Activated CD4-positive, alpha-beta memory T cell treated with anti-CD3 and anti-CD28 coated beads, Interleukin-2, amount 10 ng/mL, durations not matched to agents 7 days and 5 days (primary cell): Measurements from ENCODE around the gene ALPI. TPM values are rescaled to one million over a fixed set of nuclear protein-coding genes. Genes with fewer than 3 reads are reported as not detected.

Experiments used
- CTCF ChIA-PET: fragments of 350-600 bp; sonication (Branson Sonifier 250); formaldehyde crosslinking; loops from one replicate; lab custom pipeline; 2021; ENCODE audit warnings: antibody characterized with exemption, inconsistent platforms; lab: Charles Lee
- POLR2A ChIA-PET: fragments of 350-600 bp; sonication (Branson Sonifier 250); formaldehyde crosslinking; loops from one replicate; lab custom pipeline; 2021; ENCODE audit warnings: antibody characterized with exemption; lab: Charles Lee
- DNase-seq: peaks from one replicate; pipeline ENCODE4 v3.0.0-alpha.2; 2020
- H3K27ac Mint-ChIP-seq: one replicate; pipeline ENCODE4 v1.8.0; 2021; ENCODE audit warnings: mild to moderate bottlenecking, mixed read lengths
- H3K27me3 Mint-ChIP-seq: one replicate; pipeline ENCODE4 v1.8.0; 2021; ENCODE audit warnings: mixed read lengths
- H3K36me3 Mint-ChIP-seq: one replicate; pipeline ENCODE4 v1.8.0; 2021; ENCODE audit warnings: low read depth, mixed read lengths
- H3K4me1 Mint-ChIP-seq: one replicate; pipeline ENCODE4 v1.8.0; 2021; ENCODE audit warnings: mixed read lengths
- H3K4me3 Mint-ChIP-seq: one replicate; pipeline ENCODE4 v1.8.0; 2021; ENCODE audit warnings: mild to moderate bottlenecking, mixed read lengths
- H3K9me3 Mint-ChIP-seq: one replicate; pipeline ENCODE4 v1.8.0; 2021; ENCODE audit warnings: mixed read lengths
- total RNA-seq, 2 experiments: library from RNA; stranded (reverse); gene quantifications; one replicate each; pipeline ENCODE4 v1.2.3, GENCODE V29; 2021

The ALPI gene
- total RNA-seq, 2 experiments from 2014 or later: not detected

- CTCF ChIA-PET: no interaction called here
- Mint-ChIP-seq H3K9me3 (no peaks in the 10 kb centered on the region), H3K36me3 (no peaks in the 10 kb centered on the region), H3K4me3 (no peak overlapping the region), H3K27me3 (peaks cover 28% of the 10 kb centered on the region), H3K4me1 (peaks cover 3% of the 10 kb centered on the region), H3K27ac (no peak overlapping the region)
- DNase-seq: no peak
- POLR2A ChIA-PET: no interaction called here
Measured at GRCh38 chr2:232491139-232491780, 35.3 kb downstream of the ALPI start.

- H3K36me3 Mint-ChIP-seq: no peaks in the 10 kb centered on the region
- CTCF ChIA-PET: no interaction called here
- H3K27ac Mint-ChIP-seq: no peak overlapping the region
- H3K4me1 Mint-ChIP-seq: peaks cover 3% of the 10 kb centered on the region
- no peak overlapping the region for H3K4me3 Mint-ChIP-seq
- POLR2A ChIA-PET: no interaction called here
- no peak for DNase-seq
- peaks cover 23% of the 10 kb centered on the region for H3K27me3 Mint-ChIP-seq
- no peaks in the 10 kb centered on the region for H3K9me3 Mint-ChIP-seq
Measured at GRCh38 chr2:232492236-232492848, 36.4 kb downstream of the ALPI start.

GRCh38 chr2:232492963-232493700 lies 37.2 kb downstream of the ALPI start:
- POLR2A ChIA-PET: no interaction called here
- Mint-ChIP-seq H3K4me1 (peaks cover 3% of the 10 kb centered on the region), H3K36me3 (no peaks in the 10 kb centered on the region), H3K4me3 (no peak overlapping the region), H3K27me3 (peaks cover 20% of the 10 kb centered on the region), H3K9me3 (no peaks in the 10 kb centered on the region), H3K27ac (no peak overlapping the region)
- CTCF ChIA-PET: no interaction called here
- DNase-seq: no peak

GRCh38 chr2:232493701-232494474 lies 37.9 kb downstream of the ALPI start:
- Mint-ChIP-seq H3K9me3 (no peaks in the 10 kb centered on the region), H3K27me3 (peaks cover 18% of the 10 kb centered on the region), H3K4me1 (no peaks in the 10 kb centered on the region), H3K36me3 (no peaks in the 10 kb centered on the region), H3K27ac (no peak overlapping the region), H3K4me3 (no peak overlapping the region)
- CTCF ChIA-PET: no interaction called here
- no peak for DNase-seq
- POLR2A ChIA-PET: no interaction called here

- ChIA-PET CTCF (interaction anchor here (1.2 kb wide), 1 partner anchor 43 kb away, joined by 3 read pairs; no protein-coding TSS in a partner anchor), POLR2A (no interaction called here)
- H3K36me3 Mint-ChIP-seq: no peaks in the 10 kb centered on the region
- H3K9me3 Mint-ChIP-seq: no peaks in the 10 kb centered on the region
- no peak overlapping the region for H3K4me3 Mint-ChIP-seq
- H3K27me3 Mint-ChIP-seq: peaks cover 12% of the 10 kb centered on the region
- no peak overlapping the region for H3K27ac Mint-ChIP-seq
- no peaks in the 10 kb centered on the region for H3K4me1 Mint-ChIP-seq
- DNase-seq: no peak
Measured at GRCh38 chr2:232494542-232494941, 38.6 kb downstream of the ALPI start.

GRCh38 chr2:232495292-232495691 lies 39.3 kb downstream of the ALPI start:
- Mint-ChIP-seq H3K27me3 (peaks cover 10% of the 10 kb centered on the region), H3K27ac (no peak overlapping the region), H3K36me3 (no peaks in the 10 kb centered on the region), H3K9me3 (no peaks in the 10 kb centered on the region), H3K4me1 (no peaks in the 10 kb centered on the region), H3K4me3 (no peak overlapping the region)
- no peak for DNase-seq
- CTCF ChIA-PET: interaction anchor here (1.2 kb wide), 1 partner anchor 42 kb away, joined by 3 read pairs; no protein-coding TSS in a partner anchor
- POLR2A ChIA-PET: no interaction called here

- Mint-ChIP-seq H3K4me3 (no peak overlapping the region), H3K4me1 (no peaks in the 10 kb centered on the region), H3K27me3 (peaks cover 16% of the 10 kb centered on the region), H3K27ac (no peak overlapping the region), H3K36me3 (no peaks in the 10 kb centered on the region), H3K9me3 (no peaks in the 10 kb centered on the region)
- DNase-seq: no peak
- ChIA-PET POLR2A (no interaction called here), CTCF (interaction anchor here (0.6 kb wide), 1 partner anchor 819 kb away, joined by 3 read pairs; no protein-coding TSS in a partner anchor)
Measured at GRCh38 chr2:232496501-232497270, 40.7 kb downstream of the ALPI start.

GRCh38 chr2:232497348-232497747 lies 41.4 kb downstream of the ALPI start:
- ChIA-PET POLR2A (no interaction called here), CTCF (interaction anchor here (0.6 kb wide), 1 partner anchor 819 kb away, joined by 3 read pairs; no protein-coding TSS in a partner anchor)
- no peak overlapping the region for H3K27ac Mint-ChIP-seq
- H3K4me1 Mint-ChIP-seq: no peaks in the 10 kb centered on the region
- peaks cover 21% of the 10 kb centered on the region for H3K27me3 Mint-ChIP-seq
- H3K9me3 Mint-ChIP-seq: no peaks in the 10 kb centered on the region
- no peaks in the 10 kb centered on the region for H3K36me3 Mint-ChIP-seq
- DNase-seq: no peak
- no peak overlapping the region for H3K4me3 Mint-ChIP-seq

- Mint-ChIP-seq H3K4me3 (no peak overlapping the region), H3K36me3 (no peaks in the 10 kb centered on the region), H3K4me1 (peaks cover 2% of the 10 kb centered on the region), H3K27me3 (peaks cover 26% of the 10 kb centered on the region), H3K27ac (no peak overlapping the region), H3K9me3 (no peaks in the 10 kb centered on the region)
- ChIA-PET POLR2A (no interaction called here), CTCF (no interaction called here)
- DNase-seq: no peak
Measured at GRCh38 chr2:232498452-232498851, 42.5 kb downstream of the ALPI start.

GRCh38 chr2:232501331-232501771 lies 45.4 kb downstream of the ALPI start:
- H3K27me3 Mint-ChIP-seq: peaks cover 49% of the 10 kb centered on the region
- DNase-seq: no peak
- no peak overlapping the region for H3K4me3 Mint-ChIP-seq
- H3K9me3 Mint-ChIP-seq: no peaks in the 10 kb centered on the region
- no peak overlapping the region for H3K27ac Mint-ChIP-seq
- POLR2A ChIA-PET: no interaction called here
- CTCF ChIA-PET: no interaction called here
- H3K36me3 Mint-ChIP-seq: no peaks in the 10 kb centered on the region
- peaks cover 4% of the 10 kb centered on the region for H3K4me1 Mint-ChIP-seq

GRCh38 chr2:232501794-232502390 lies 45.9 kb downstream of the ALPI start:
- no peak for DNase-seq
- ChIA-PET CTCF (no interaction called here), POLR2A (no interaction called here)
- H3K36me3 Mint-ChIP-seq: no peaks in the 10 kb centered on the region
- peaks cover 4% of the 10 kb centered on the region for H3K4me1 Mint-ChIP-seq
- H3K27ac Mint-ChIP-seq: no peak overlapping the region
- H3K27me3 Mint-ChIP-seq: peaks cover 49% of the 10 kb centered on the region
- H3K4me3 Mint-ChIP-seq: no peak overlapping the region
- H3K9me3 Mint-ChIP-seq: no peaks in the 10 kb centered on the region

GRCh38 chr2:232502511-232502910 lies 46.6 kb downstream of the ALPI start:
- no peak overlapping the region for H3K27ac Mint-ChIP-seq
- peaks cover 49% of the 10 kb centered on the region for H3K27me3 Mint-ChIP-seq
- peaks cover 4% of the 10 kb centered on the region for H3K4me1 Mint-ChIP-seq
- no peak for DNase-seq
- ChIA-PET POLR2A (no interaction called here), CTCF (no interaction called here)
- no peaks in the 10 kb centered on the region for H3K36me3 Mint-ChIP-seq
- H3K4me3 Mint-ChIP-seq: peak overlapping the region; percentile 32
- no peaks in the 10 kb centered on the region for H3K9me3 Mint-ChIP-seq
